Neural progenitor cell (in vitro differentiated cells): Measurements from ENCODE around the gene MSI2.

ENCODE experiments used
- EZH2 ChIP-seq: fragments of 200-600 bp; sonication (generic); IDR thresholded peaks from 2 replicates; pipeline ENCODE4 v1.6.1; 2017; ENCODE audit warnings: antibody characterized with exemption, mild to moderate bottlenecking, moderate library complexity
- TF ChIP-seq, protein P1 (sequence below): fragments of 200-600 bp; sonication (generic); IDR thresholded peaks from 2 replicates; pipeline ENCODE4 v1.5.1; 2017; ENCODE audit warnings: antibody characterized with exemption, mild to moderate bottlenecking

DNA sequence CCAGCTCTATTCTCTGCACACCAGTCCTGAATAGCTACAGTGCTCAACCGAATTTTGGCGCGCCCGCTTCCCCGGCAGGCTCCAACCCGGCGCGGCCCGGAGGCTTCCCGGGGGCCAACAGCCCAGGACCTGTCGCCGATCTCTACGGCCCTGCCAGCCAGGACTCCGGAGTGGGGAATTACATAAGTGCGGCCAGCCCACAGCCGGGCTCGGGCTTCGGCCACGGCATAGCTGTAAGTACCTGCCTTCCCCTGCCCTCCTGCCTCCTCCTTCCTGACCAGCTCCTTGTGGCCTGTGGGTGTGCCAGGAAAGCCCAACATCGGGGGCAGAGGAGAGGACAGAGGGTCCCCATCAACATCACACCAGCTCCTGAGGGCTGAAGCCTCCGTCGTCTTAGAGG is 418.6 kb downstream of the MSI2 start:
- TF ChIP-seq, protein P1, sequence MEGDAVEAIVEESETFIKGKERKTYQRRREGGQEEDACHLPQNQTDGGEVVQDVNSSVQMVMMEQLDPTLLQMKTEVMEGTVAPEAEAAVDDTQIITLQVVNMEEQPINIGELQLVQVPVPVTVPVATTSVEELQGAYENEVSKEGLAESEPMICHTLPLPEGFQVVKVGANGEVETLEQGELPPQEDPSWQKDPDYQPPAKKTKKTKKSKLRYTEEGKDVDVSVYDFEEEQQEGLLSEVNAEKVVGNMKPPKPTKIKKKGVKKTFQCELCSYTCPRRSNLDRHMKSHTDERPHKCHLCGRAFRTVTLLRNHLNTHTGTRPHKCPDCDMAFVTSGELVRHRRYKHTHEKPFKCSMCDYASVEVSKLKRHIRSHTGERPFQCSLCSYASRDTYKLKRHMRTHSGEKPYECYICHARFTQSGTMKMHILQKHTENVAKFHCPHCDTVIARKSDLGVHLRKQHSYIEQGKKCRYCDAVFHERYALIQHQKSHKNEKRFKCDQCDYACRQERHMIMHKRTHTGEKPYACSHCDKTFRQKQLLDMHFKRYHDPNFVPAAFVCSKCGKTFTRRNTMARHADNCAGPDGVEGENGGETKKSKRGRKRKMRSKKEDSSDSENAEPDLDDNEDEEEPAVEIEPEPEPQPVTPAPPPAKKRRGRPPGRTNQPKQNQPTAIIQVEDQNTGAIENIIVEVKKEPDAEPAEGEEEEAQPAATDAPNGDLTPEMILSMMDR: no peak
- no peak for TF ChIP-seq EZH2
